Hepatocyte (in vitro differentiated cells): Measurements from ENCODE around the gene BNIP5. TPM values are rescaled to one million over a fixed set of nuclear protein-coding genes. Genes with fewer than 3 reads are reported as not detected.

Experiments
- DNase-seq: peaks from one replicate; pipeline ENCODE4 v3.0.0-alpha.2; 2016; ENCODE audit warnings: low spot score
- H2AFZ ChIP-seq: fragments of 200-600 bp; sonication (generic); 2 replicates; pipeline ENCODE4 v1.6.0; 2016; ENCODE audit warnings: antibody characterized with exemption, mild to moderate bottlenecking
- H3K27ac ChIP-seq: fragments of 200-600 bp; sonication (generic); 2 replicates; pipeline ENCODE4 v1.5.1; 2016; ENCODE audit warnings: mild to moderate bottlenecking
- H3K27me3 ChIP-seq: fragments of 200-600 bp; sonication (generic); 2 replicates; pipeline ENCODE4 v1.6.1; 2016
- H3K36me3 ChIP-seq: fragments of 200-600 bp; sonication (generic); replicated peaks from 2 replicates; pipeline ENCODE4 v1.5.1; 2016; ENCODE audit warnings: low read depth; ENCODE audit not compliant: insufficient read depth
- H3K4me1 ChIP-seq: fragments of 200-600 bp; sonication (generic); 2 replicates; pipeline ENCODE4 v1.5.1; 2016; ENCODE audit warnings: mild to moderate bottlenecking, moderate library complexity; ENCODE audit not compliant: insufficient read depth
- H3K4me2 ChIP-seq: fragments of 200-600 bp; sonication (generic); 2 replicates; pipeline ENCODE4 v1.6.0; 2016
- H3K4me3 ChIP-seq: fragments of 200-600 bp; sonication (generic); 2 replicates; pipeline ENCODE4 v1.5.1; 2016; ENCODE audit warnings: mild to moderate bottlenecking
- H3K79me2 ChIP-seq: fragments of 200-600 bp; sonication (generic); 2 replicates; pipeline ENCODE4 v1.6.0; 2017; ENCODE audit warnings: mild to moderate bottlenecking
- H3K9me2 ChIP-seq: fragments of 200-600 bp; sonication (generic); replicated peaks from 2 replicates; pipeline ENCODE4 v1.6.0; 2017; ENCODE audit warnings: mild to moderate bottlenecking; ENCODE audit not compliant: insufficient read depth
- H3K9me3 ChIP-seq: fragments of 200-600 bp; sonication (generic); 2 replicates; pipeline ENCODE4 v1.5.1; 2016; ENCODE audit warnings: low read depth, mild to moderate bottlenecking
- H4K20me1 ChIP-seq: fragments of 200-600 bp; sonication (generic); 2 replicates; pipeline ENCODE4 v1.6.0; 2016; ENCODE audit warnings: mild to moderate bottlenecking; ENCODE audit not compliant: insufficient read depth, poor library complexity, severe bottlenecking
- EZH2 ChIP-seq: fragments of 200-600 bp; sonication (generic); IDR thresholded peaks from 2 replicates; pipeline ENCODE4 v1.6.1; 2016; ENCODE audit warnings: antibody characterized with exemption, mild to moderate bottlenecking, borderline replicate concordance
- EZH2phosphoT487 ChIP-seq: fragments of 200-600 bp; sonication (generic); IDR thresholded peaks from one replicate; pipeline ENCODE4 v1.6.1; 2018; ENCODE audit warnings: antibody characterized with exemption, mild to moderate bottlenecking, low read depth, moderate library complexity; ENCODE audit not compliant: unreplicated experiment, severe bottlenecking
- WGBS: methylation state at CpG from one replicate; pipeline ENCODE4 v1.1.6; 2016; ENCODE audit warnings: low lambda C conversion rate; ENCODE audit errors: missing lambda C conversion rate; 5-methylcytosine and 5-hydroxymethylcytosine counted together
- polyA plus RNA-seq: library from polyadenylated mRNA; unstranded; fragments of >200 nt; fragmentation: Nextera tagmentation; extraction: Ambion mirVana; gene quantifications from 2 replicates; pipeline ENCODE4 v1.2.1, GENCODE V29; 2016
- total RNA-seq: library from RNA; depleted of rRNA; stranded (reverse); fragments of >200 nt; gene quantifications from 2 replicates; pipeline ENCODE4 v1.2.3, GENCODE V29; 2014
- TF ChIP-seq, protein P1 (sequence below): fragments of 200-600 bp; sonication (generic); IDR thresholded peaks from 2 replicates; pipeline ENCODE4 v1.5.1; 2016; ENCODE audit warnings: antibody characterized with exemption, mild to moderate bottlenecking; ENCODE audit not compliant: poor library complexity

BNIP5 gene
- total and polyA plus RNA-seq, 2 experiments from 2014 or later, result 28.1 to 29.1 TPM

DNA sequence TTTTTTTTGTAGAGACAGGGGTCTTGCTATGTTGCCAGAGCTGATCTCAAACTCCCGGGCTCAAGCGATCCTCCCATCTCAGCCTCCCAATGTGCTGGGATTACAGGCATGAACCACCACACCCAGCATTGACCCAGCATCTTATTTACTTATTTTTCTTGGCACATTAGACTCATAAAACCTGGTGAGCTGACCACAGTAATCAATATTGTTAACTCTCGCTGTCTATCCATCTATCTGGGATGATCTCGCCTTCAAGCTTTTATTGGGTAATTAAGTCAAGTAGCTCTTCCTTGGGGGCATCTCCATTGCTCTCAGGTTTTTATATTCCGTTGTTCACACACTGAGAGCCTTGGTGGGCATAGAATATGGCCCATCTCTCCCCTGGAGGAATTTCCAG lies 49.8 kb downstream of the BNIP5 start:
- TF ChIP-seq, protein P1, sequence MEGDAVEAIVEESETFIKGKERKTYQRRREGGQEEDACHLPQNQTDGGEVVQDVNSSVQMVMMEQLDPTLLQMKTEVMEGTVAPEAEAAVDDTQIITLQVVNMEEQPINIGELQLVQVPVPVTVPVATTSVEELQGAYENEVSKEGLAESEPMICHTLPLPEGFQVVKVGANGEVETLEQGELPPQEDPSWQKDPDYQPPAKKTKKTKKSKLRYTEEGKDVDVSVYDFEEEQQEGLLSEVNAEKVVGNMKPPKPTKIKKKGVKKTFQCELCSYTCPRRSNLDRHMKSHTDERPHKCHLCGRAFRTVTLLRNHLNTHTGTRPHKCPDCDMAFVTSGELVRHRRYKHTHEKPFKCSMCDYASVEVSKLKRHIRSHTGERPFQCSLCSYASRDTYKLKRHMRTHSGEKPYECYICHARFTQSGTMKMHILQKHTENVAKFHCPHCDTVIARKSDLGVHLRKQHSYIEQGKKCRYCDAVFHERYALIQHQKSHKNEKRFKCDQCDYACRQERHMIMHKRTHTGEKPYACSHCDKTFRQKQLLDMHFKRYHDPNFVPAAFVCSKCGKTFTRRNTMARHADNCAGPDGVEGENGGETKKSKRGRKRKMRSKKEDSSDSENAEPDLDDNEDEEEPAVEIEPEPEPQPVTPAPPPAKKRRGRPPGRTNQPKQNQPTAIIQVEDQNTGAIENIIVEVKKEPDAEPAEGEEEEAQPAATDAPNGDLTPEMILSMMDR, result no peak
- no peak for TF ChIP-seq EZH2phosphoT487
- Histone ChIP-seq H3K27ac (no peak overlapping the region), H3K4me1 (peaks cover 5% of the 10 kb centered on the region), H3K36me3 (no peaks in the 10 kb centered on the region), H3K9me3 (no peaks in the 10 kb centered on the region), H3K9me2 (no peaks in the 10 kb centered on the region), H2AFZ (no peak overlapping the region), H3K79me2 (no peaks in the 10 kb centered on the region), H3K4me2 (no peak overlapping the region), H4K20me1 (no peaks in the 10 kb centered on the region), H3K27me3 (peaks cover 23% of the 10 kb centered on the region), H3K4me3 (no peak overlapping the region)
- 61% methylated on average over 5 of the region's 5 CpGs for WGBS
- no peak for DNase-seq

DNA sequence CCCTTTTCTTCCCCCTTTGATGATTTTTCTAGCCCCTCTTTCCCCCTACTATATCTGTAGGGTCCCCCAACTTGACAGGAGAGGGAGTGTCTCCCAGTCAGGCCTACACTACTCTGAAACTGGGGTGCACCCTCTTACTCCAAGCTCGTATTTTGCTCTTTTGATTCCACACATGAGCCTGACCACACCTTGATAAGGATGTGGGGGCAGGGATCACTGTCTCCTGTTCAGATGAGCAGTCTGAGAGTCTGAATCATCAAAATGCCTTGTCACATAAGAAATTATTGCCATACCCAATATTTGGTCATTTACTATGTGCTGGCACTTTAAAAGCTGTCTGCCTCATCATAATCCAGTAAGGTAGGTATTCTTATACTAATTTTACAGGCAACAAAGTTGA lies 50.9 kb downstream of the BNIP5 start:
- TF ChIP-seq EZH2phosphoT487, result no peak
- no peak for TF ChIP-seq EZH2
- TF ChIP-seq, protein P1, result no peak
- no peak for DNase-seq
- Histone ChIP-seq H3K36me3 (no peaks in the 10 kb centered on the region), H3K9me2 (no peaks in the 10 kb centered on the region), H3K9me3 (no peaks in the 10 kb centered on the region), H3K79me2 (no peaks in the 10 kb centered on the region), H3K4me1 (peaks cover 2% of the 10 kb centered on the region), H3K4me3 (no peak overlapping the region), H3K27me3 (peaks cover 23% of the 10 kb centered on the region), H2AFZ (no peak overlapping the region), H4K20me1 (no peaks in the 10 kb centered on the region), H3K27ac (no peak overlapping the region), H3K4me2 (no peak overlapping the region)
- 82% methylated on average over 1 of the region's 1 CpG for WGBS

GRCh38 chr6:36285187-36285671 lies 51.5 kb downstream of the BNIP5 start:
- TF ChIP-seq EZH2phosphoT487 (no peak), EZH2 (no peak)
- TF ChIP-seq, protein P1, result no peak
- Histone ChIP-seq H3K9me2 (no peaks in the 10 kb centered on the region), H3K9me3 (no peaks in the 10 kb centered on the region), H2AFZ (no peak overlapping the region), H3K36me3 (no peaks in the 10 kb centered on the region), H3K27ac (no peak overlapping the region), H4K20me1 (no peaks in the 10 kb centered on the region), H3K4me3 (no peak overlapping the region), H3K4me2 (no peak overlapping the region), H3K4me1 (no peaks in the 10 kb centered on the region), H3K27me3 (peaks cover 23% of the 10 kb centered on the region), H3K79me2 (no peaks in the 10 kb centered on the region)
- no peak for DNase-seq
- WGBS, result 21% methylated on average over 26 of the region's 26 CpGs

- H3K4me2 ChIP-seq, result no peak overlapping the region
- H3K4me1 ChIP-seq, result no peaks in the 10 kb centered on the region
- TF ChIP-seq EZH2, result no peak
- TF ChIP-seq, protein P1, result no peak
- TF ChIP-seq EZH2phosphoT487, result no peak
- peaks cover 23% of the 10 kb centered on the region for H3K27me3 ChIP-seq
- no peaks in the 10 kb centered on the region for H3K9me2 ChIP-seq
- no peaks in the 10 kb centered on the region for H3K36me3 ChIP-seq
- WGBS, result 100% methylated on average over 1 of the region's 1 CpG
- H4K20me1 ChIP-seq, result no peaks in the 10 kb centered on the region
- H3K27ac ChIP-seq, result no peak overlapping the region
- H3K79me2 ChIP-seq, result no peaks in the 10 kb centered on the region
- DNase-seq, result no peak
- no peak overlapping the region for H3K4me3 ChIP-seq
- H2AFZ ChIP-seq, result no peak overlapping the region
- H3K9me3 ChIP-seq, result no peaks in the 10 kb centered on the region
Observed at GRCh38 chr6:36284359-36284758, 52.3 kb downstream of the BNIP5 start.
